PFSK-1 (cell line): ENCODE results near the gene PRKX.

ENCODE experiments used
- FOXP2 ChIP-seq: optimal IDR thresholded peaks from 2 replicates; pipeline ENCODE3; 2011; ENCODE audit warnings: borderline replicate concordance, control low read depth, inconsistent platforms; ENCODE audit not compliant: insufficient read depth; ENCODE audit errors: extremely low read length, extremely low read depth
- POLR2AphosphoS5 ChIP-seq: IDR thresholded peaks from 2 replicates; pipeline ENCODE4 v1.6.1; 2012; ENCODE audit warnings: low read depth, mild to moderate bottlenecking, control low read depth, low read length, moderate library complexity
- SIN3A ChIP-seq: IDR thresholded peaks from 2 replicates; pipeline ENCODE4 v1.6.1; 2012; ENCODE audit warnings: mild to moderate bottlenecking, low read length, moderate library complexity, borderline replicate concordance; ENCODE audit not compliant: insufficient read depth
- TAF1 ChIP-seq: IDR thresholded peaks from 2 replicates; pipeline ENCODE4 v1.6.1; 2012; ENCODE audit warnings: low read length, control low read depth, borderline replicate concordance; ENCODE audit not compliant: insufficient read depth
- TF ChIP-seq, protein P1 (sequence below), 2 experiments: IDR thresholded peaks; 2 replicates each; pipeline versions ENCODE4 v1.6.1 to v1.8.0; 2011 to 2012; ENCODE audit warnings: low read depth in 2 of 2, low read length in 2 of 2, control low read depth in 1 of 2, inconsistent platforms in 1 of 2, mild to moderate bottlenecking in 1 of 2, moderate library complexity in 1 of 2; ENCODE audit not compliant: insufficient read depth in 1 of 2

PRKX gene

GRCh38 chrX:3699821-3700381, 13.5 kb downstream of the PRKX start:
- TF ChIP-seq POLR2AphosphoS5 = no peak
- no peak for TF ChIP-seq FOXP2
- TF ChIP-seq, protein P1, sequence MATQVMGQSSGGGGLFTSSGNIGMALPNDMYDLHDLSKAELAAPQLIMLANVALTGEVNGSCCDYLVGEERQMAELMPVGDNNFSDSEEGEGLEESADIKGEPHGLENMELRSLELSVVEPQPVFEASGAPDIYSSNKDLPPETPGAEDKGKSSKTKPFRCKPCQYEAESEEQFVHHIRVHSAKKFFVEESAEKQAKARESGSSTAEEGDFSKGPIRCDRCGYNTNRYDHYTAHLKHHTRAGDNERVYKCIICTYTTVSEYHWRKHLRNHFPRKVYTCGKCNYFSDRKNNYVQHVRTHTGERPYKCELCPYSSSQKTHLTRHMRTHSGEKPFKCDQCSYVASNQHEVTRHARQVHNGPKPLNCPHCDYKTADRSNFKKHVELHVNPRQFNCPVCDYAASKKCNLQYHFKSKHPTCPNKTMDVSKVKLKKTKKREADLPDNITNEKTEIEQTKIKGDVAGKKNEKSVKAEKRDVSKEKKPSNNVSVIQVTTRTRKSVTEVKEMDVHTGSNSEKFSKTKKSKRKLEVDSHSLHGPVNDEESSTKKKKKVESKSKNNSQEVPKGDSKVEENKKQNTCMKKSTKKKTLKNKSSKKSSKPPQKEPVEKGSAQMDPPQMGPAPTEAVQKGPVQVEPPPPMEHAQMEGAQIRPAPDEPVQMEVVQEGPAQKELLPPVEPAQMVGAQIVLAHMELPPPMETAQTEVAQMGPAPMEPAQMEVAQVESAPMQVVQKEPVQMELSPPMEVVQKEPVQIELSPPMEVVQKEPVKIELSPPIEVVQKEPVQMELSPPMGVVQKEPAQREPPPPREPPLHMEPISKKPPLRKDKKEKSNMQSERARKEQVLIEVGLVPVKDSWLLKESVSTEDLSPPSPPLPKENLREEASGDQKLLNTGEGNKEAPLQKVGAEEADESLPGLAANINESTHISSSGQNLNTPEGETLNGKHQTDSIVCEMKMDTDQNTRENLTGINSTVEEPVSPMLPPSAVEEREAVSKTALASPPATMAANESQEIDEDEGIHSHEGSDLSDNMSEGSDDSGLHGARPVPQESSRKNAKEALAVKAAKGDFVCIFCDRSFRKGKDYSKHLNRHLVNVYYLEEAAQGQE (IDR thresholded peaks at IDR 0.05; ENCODE audit: insufficient read depth in 1 of 2, low read depth in 2 of 2, low read length in 2 of 2) = no peak
- no peak for TF ChIP-seq SIN3A
- no peak for TF ChIP-seq TAF1

DNA sequence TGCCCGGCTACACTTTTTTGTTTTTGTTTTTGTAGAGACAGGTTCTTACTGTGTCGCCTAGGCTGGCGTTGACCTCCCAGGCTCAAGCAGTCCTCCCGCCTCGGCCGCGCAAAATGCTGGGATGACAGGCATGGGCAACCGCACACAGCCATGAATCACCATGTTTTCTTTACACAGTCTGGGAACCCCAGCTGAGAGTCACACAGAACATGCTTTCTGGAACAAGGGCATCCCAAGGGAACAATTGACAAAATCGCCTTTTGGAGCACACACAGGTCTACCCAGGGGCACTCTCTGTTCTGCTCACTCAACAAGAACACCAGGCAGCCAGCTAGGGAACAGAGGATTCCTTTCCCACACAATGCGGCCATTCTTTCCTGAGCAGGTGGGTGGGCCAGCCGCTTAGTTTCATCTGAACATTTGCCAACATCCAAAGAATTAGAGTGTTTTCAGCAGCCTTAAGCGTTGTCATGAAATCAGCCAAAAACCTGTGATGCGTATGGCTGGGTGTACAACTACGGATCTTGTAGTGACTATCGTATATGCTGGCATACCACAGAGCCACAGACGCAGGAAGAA, 15.7 kb downstream of the PRKX start:
- TF ChIP-seq SIN3A = no peak
- no peak for TF ChIP-seq TAF1
- no peak for TF ChIP-seq FOXP2
- no peak for TF ChIP-seq POLR2AphosphoS5
- TF ChIP-seq, protein P1 (IDR thresholded peaks at IDR 0.05; ENCODE audit: insufficient read depth in 1 of 2, low read depth in 2 of 2, low read length in 2 of 2) = no peak

DNA sequence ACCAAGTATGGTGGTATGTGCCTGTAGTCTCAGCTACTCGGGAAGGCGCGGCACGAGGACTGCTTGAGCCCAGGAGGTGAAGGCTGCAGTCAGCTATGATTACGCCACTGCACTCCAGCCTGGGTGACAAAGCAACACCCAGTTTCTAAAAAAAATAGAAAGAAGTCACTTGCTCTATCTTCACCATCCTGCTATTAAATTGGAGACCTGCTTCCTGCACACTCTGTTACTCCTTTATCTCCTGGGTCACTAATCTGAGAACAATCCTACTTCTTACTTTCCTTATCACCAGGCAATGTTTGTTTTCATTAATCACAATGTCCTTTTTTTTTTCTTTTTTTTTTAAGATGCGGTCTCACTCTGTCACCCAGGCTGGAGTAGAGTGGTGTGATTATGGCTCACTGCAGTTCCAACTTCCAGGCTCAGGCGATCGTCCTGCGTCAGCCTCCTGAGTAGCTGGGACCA, 16.2 kb downstream of the PRKX start:
- no peak for TF ChIP-seq SIN3A
- TF ChIP-seq TAF1 = no peak
- no peak for TF ChIP-seq FOXP2
- TF ChIP-seq, protein P1 (IDR thresholded peaks at IDR 0.05; ENCODE audit: insufficient read depth in 1 of 2, low read depth in 2 of 2, low read length in 2 of 2) = no peak
- TF ChIP-seq POLR2AphosphoS5 = no peak

GRCh38 chrX:3695536-3695935, 17.9 kb downstream of the PRKX start:
- TF ChIP-seq POLR2AphosphoS5 = no peak
- no peak for TF ChIP-seq SIN3A
- TF ChIP-seq, protein P1 (IDR thresholded peaks at IDR 0.05; ENCODE audit: insufficient read depth in 1 of 2, low read depth in 2 of 2, low read length in 2 of 2) = no peak
- TF ChIP-seq FOXP2 = no peak
- TF ChIP-seq TAF1 = no peak

- no peak for TF ChIP-seq FOXP2
- no peak for TF ChIP-seq TAF1
Measured at GRCh38 chrX:3690140-3690539, 23.3 kb downstream of the PRKX start.
